ENCODE measurements around the gene GRN. TPM values are rescaled to one million over a fixed set of nuclear protein-coding genes. Genes with fewer than 3 reads are reported as not detected.
A peak's percentile ranks its signal among the peaks of the same experiment; 100 is the strongest.

The GRN gene
- total RNA-seq, 1 experiment from 2014 or later, result 400 TPM

GRCh38 chr17:44311562-44312181 lies 33.4 kb upstream of the GRN start:
- peaks cover 20% of the 10 kb centered on the region for H3K4me1 ChIP-seq (ENCODE audit: insufficient read depth, low read length)
- TF ChIP-seq EZH2 (IDR thresholded peaks at IDR 0.05; ENCODE audit: low read length, unreplicated experiment) (no peak), CTCF (conservative IDR thresholded peaks at IDR 0.05; ENCODE audit: low read depth, low read length) (no peak), EZH2phosphoT487 (IDR thresholded peaks at IDR 0.05; ENCODE audit: borderline replicate concordance, low read length) (no peak)
- ATAC-seq, result no peak
- no peak overlapping the region for H3K4me3 ChIP-seq (ENCODE audit: low read length)
- no peaks in the 10 kb centered on the region for H3K36me3 ChIP-seq (ENCODE audit: low read depth, low read length)
- no peak for DNase-seq
- no peaks in the 10 kb centered on the region for H4K20me1 ChIP-seq (ENCODE audit: low read length)
- H3K27ac ChIP-seq (ENCODE audit: low read length), result no peak overlapping the region
- POLR2A ChIA-PET (ENCODE audit: unreplicated experiment), result no interaction called here
- no peaks in the 10 kb centered on the region for H3K79me2 ChIP-seq (ENCODE audit: low read length)
- H3F3A ChIP-seq (ENCODE audit: low read length, unreplicated experiment), result no peaks in the 10 kb centered on the region
- BruUV-seq (replicated peaks), result no TSS peak
- H2AFZ ChIP-seq (ENCODE audit: low read length), result no peak overlapping the region
- H3K9me3 ChIP-seq (ENCODE audit: low read length), result no peaks in the 10 kb centered on the region
- H3K9ac ChIP-seq (ENCODE audit: low read length), result no peak overlapping the region
- H3K9me2 ChIP-seq (replicated peaks; ENCODE audit: low read length), result no peaks in the 10 kb centered on the region
- no peaks in the 10 kb centered on the region for H3K27me3 ChIP-seq (ENCODE audit: low read length)
- no peak overlapping the region for H3K4me2 ChIP-seq (ENCODE audit: low read length)
- CTCF ChIA-PET, result no interaction called here
- intact Hi-C loops (cut with micrococcal nuclease), result no loop called here

- Histone ChIP-seq H3K9me3 (ENCODE audit: low read length) (no peaks in the 10 kb centered on the region), H3K4me3 (ENCODE audit: low read length) (no peak overlapping the region), H3K36me3 (ENCODE audit: low read depth, low read length) (no peaks in the 10 kb centered on the region), H3K27ac (ENCODE audit: low read length) (no peak overlapping the region), H3K9ac (ENCODE audit: low read length) (no peak overlapping the region), H3K4me2 (ENCODE audit: low read length) (no peak overlapping the region), H3K9me2 (replicated peaks; ENCODE audit: low read length) (no peaks in the 10 kb centered on the region), H3K4me1 (ENCODE audit: insufficient read depth, low read length) (peaks cover 20% of the 10 kb centered on the region), H2AFZ (ENCODE audit: low read length) (no peak overlapping the region), H3K27me3 (ENCODE audit: low read length) (no peaks in the 10 kb centered on the region), H4K20me1 (ENCODE audit: low read length) (no peaks in the 10 kb centered on the region), H3F3A (ENCODE audit: low read length, unreplicated experiment) (no peaks in the 10 kb centered on the region), H3K79me2 (ENCODE audit: low read length) (no peaks in the 10 kb centered on the region)
- CTCF ChIA-PET, result no interaction called here
- no TSS peak for BruUV-seq (replicated peaks)
- no peak for ATAC-seq
- intact Hi-C loops (cut with micrococcal nuclease), result no loop called here
- POLR2A ChIA-PET (ENCODE audit: unreplicated experiment), result no interaction called here
- no peak for DNase-seq
- TF ChIP-seq EZH2phosphoT487 (IDR thresholded peaks at IDR 0.05; ENCODE audit: borderline replicate concordance, low read length), result no peak
- TF ChIP-seq EZH2 (IDR thresholded peaks at IDR 0.05; ENCODE audit: low read length, unreplicated experiment), result no peak
- TF ChIP-seq CTCF (conservative IDR thresholded peaks at IDR 0.05; ENCODE audit: low read depth, low read length), result no peak
Measured at GRCh38 chr17:44312396-44313104, 32.6 kb upstream of the GRN start.

GRCh38 chr17:44314031-44314430 lies 31.1 kb upstream of the GRN start:
- POLR2A ChIA-PET (ENCODE audit: unreplicated experiment), result interaction anchor here (0.7 kb wide), 1 partner anchor 83 kb away, joined by 6 read pairs; no protein-coding TSS in a partner anchor
- BruUV-seq (replicated peaks), result TSS peak; percentile 33
- TF ChIP-seq EZH2 (IDR thresholded peaks at IDR 0.05; ENCODE audit: low read length, unreplicated experiment), result no peak
- TF ChIP-seq CTCF (conservative IDR thresholded peaks at IDR 0.05; ENCODE audit: low read depth, low read length), result no peak
- no peak for TF ChIP-seq EZH2phosphoT487 (IDR thresholded peaks at IDR 0.05; ENCODE audit: borderline replicate concordance, low read length)

More at GRCh38 chr17:44314031-44314430, 31.1 kb upstream of the GRN start:
- ATAC-seq (no peak), DNase-seq (no peak)
- Histone ChIP-seq H3K4me1 (ENCODE audit: insufficient read depth, low read length) (peaks cover 17% of the 10 kb centered on the region), H3K9me2 (replicated peaks; ENCODE audit: low read length) (no peaks in the 10 kb centered on the region), H3K27ac (ENCODE audit: low read length) (no peak overlapping the region), H3K4me3 (ENCODE audit: low read length) (no peak overlapping the region), H3F3A (ENCODE audit: low read length, unreplicated experiment) (no peaks in the 10 kb centered on the region), H3K4me2 (ENCODE audit: low read length) (no peak overlapping the region), H3K36me3 (ENCODE audit: low read depth, low read length) (no peaks in the 10 kb centered on the region), H3K9ac (ENCODE audit: low read length) (no peak overlapping the region), H3K79me2 (ENCODE audit: low read length) (no peaks in the 10 kb centered on the region), H3K27me3 (ENCODE audit: low read length) (no peaks in the 10 kb centered on the region), H2AFZ (ENCODE audit: low read length) (no peak overlapping the region), H4K20me1 (ENCODE audit: low read length) (no peaks in the 10 kb centered on the region), H3K9me3 (ENCODE audit: low read length) (no peaks in the 10 kb centered on the region)
- CTCF ChIA-PET, result no interaction called here
- intact Hi-C loops (cut with micrococcal nuclease), result no loop called here
